ENCODE measurements around the gene LRRC8A. TPM values are rescaled to one million over a fixed set of nuclear protein-coding genes. Genes with fewer than 3 reads are reported as not detected.

LRRC8A gene
- polyA plus RNA-seq, 1 of the 3 experiments (the other 2 are of a cell fraction): 30.4 TPM

DNA sequence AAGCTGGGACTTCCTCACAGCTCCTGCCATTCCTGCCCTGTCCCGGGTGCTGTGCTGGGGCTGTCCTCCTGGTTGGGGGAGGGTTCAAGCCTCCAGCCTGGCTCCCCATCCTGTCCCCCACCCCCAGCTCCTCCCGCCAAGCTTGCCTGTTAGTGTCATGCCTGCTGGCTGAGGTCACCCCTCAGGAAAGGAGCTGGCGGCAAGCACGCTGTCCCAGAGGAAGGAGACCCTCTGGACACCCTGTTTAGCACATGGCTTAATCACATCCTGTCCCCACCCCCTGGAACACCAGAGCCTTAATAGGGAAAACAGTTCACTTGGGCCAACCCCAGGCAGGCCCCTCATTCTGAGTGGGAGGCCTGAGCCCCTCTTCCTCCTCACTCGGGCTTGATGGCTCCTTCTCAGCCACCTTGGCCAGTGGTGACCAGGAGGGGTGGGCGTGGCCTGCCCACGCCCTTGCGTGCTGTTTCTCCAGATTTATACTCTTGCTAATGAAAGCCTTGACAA is 29.6 kb downstream of the LRRC8A start:
- no peak overlapping the region for H3K4me3 ChIP-seq (ENCODE audit: low read depth in 2 of 2, low read length in 1 of 2)
- H4K20me1 ChIP-seq (ENCODE audit: insufficient read depth): no peaks in the 10 kb centered on the region
- TF ChIP-seq RXRA (IDR thresholded peaks at IDR 0.05; ENCODE audit: borderline replicate concordance, low read depth) (no peak), SIN3A (IDR thresholded peaks at IDR 0.05; ENCODE audit: borderline replicate concordance, low read depth, low read length) (no peak; the same call in 1 of the 2 replicates), TCF12 (IDR thresholded peaks at IDR 0.05) (peak; percentile 62), EZH2phosphoT487 (IDR thresholded peaks at IDR 0.05; ENCODE audit: borderline replicate concordance, low read depth) (no peak), TAF1 (IDR thresholded peaks at IDR 0.05; ENCODE audit: borderline replicate concordance, low read depth, low read length) (no peak), MXI1 (IDR thresholded peaks at IDR 0.05; ENCODE audit: low read depth, low read length) (no peak), FOXJ3 (CRISPR knock-in tag; IDR thresholded peaks at IDR 0.05) (no peak), FOXM1 (IDR thresholded peaks at IDR 0.05; ENCODE audit: low read depth) (no peak), CHD2 (IDR thresholded peaks at IDR 0.05; ENCODE audit: low read length, partially characterized antibody) (no peak), JUND (IDR thresholded peaks at IDR 0.05) (peak; percentile 30; the same call in 1 of the 2 replicates), EP300 (IDR thresholded peaks at IDR 0.05; ENCODE audit: borderline replicate concordance in 1 of 2, low read depth in 1 of 2, low read length in 1 of 2) (peak in 1 of 2 experiments; percentile 48; a peak in 1 of 4 replicates), MEF2A (IDR thresholded peaks at IDR 0.05; ENCODE audit: borderline replicate concordance, low read depth) (no peak), SMC3 (IDR thresholded peaks at IDR 0.05; ENCODE audit: low read depth, low read length) (no peak), FOSL2 (IDR thresholded peaks at IDR 0.05; ENCODE audit: borderline replicate concordance, low read depth) (peak; percentile 32; the same call in 1 of the 2 replicates), NFIC (IDR thresholded peaks at IDR 0.05; ENCODE audit: borderline replicate concordance) (no peak; the same call in 1 of the 2 replicates), YY1 (IDR thresholded peaks at IDR 0.05; ENCODE audit: low read depth) (no peak), GABPA (IDR thresholded peaks at IDR 0.05; ENCODE audit: low read depth) (no peak), RAD21 (IDR thresholded peaks at IDR 0.05; ENCODE audit: low read length) (no peak)
- TF ChIP-seq, protein P1, sequence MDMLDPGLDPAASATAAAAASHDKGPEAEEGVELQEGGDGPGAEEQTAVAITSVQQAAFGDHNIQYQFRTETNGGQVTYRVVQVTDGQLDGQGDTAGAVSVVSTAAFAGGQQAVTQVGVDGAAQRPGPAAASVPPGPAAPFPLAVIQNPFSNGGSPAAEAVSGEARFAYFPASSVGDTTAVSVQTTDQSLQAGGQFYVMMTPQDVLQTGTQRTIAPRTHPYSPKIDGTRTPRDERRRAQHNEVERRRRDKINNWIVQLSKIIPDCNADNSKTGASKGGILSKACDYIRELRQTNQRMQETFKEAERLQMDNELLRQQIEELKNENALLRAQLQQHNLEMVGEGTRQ (IDR thresholded peaks at IDR 0.05; ENCODE audit: borderline replicate concordance, low read depth, low read length): no peak
- TF ChIP-seq, protein P2, sequence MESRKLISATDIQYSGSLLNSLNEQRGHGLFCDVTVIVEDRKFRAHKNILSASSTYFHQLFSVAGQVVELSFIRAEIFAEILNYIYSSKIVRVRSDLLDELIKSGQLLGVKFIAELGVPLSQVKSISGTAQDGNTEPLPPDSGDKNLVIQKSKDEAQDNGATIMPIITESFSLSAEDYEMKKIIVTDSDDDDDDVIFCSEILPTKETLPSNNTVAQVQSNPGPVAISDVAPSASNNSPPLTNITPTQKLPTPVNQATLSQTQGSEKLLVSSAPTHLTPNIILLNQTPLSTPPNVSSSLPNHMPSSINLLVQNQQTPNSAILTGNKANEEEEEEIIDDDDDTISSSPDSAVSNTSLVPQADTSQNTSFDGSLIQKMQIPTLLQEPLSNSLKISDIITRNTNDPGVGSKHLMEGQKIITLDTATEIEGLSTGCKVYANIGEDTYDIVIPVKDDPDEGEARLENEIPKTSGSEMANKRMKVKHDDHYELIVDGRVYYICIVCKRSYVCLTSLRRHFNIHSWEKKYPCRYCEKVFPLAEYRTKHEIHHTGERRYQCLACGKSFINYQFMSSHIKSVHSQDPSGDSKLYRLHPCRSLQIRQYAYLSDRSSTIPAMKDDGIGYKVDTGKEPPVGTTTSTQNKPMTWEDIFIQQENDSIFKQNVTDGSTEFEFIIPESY (IDR thresholded peaks at IDR 0.05; ENCODE audit: borderline replicate concordance, low read depth): no peak
- TF ChIP-seq, protein P3, sequence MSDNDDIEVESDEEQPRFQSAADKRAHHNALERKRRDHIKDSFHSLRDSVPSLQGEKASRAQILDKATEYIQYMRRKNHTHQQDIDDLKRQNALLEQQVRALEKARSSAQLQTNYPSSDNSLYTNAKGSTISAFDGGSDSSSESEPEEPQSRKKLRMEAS (IDR thresholded peaks at IDR 0.05; ENCODE audit: low read depth): peak; percentile 87
- TF ChIP-seq, protein P4, sequence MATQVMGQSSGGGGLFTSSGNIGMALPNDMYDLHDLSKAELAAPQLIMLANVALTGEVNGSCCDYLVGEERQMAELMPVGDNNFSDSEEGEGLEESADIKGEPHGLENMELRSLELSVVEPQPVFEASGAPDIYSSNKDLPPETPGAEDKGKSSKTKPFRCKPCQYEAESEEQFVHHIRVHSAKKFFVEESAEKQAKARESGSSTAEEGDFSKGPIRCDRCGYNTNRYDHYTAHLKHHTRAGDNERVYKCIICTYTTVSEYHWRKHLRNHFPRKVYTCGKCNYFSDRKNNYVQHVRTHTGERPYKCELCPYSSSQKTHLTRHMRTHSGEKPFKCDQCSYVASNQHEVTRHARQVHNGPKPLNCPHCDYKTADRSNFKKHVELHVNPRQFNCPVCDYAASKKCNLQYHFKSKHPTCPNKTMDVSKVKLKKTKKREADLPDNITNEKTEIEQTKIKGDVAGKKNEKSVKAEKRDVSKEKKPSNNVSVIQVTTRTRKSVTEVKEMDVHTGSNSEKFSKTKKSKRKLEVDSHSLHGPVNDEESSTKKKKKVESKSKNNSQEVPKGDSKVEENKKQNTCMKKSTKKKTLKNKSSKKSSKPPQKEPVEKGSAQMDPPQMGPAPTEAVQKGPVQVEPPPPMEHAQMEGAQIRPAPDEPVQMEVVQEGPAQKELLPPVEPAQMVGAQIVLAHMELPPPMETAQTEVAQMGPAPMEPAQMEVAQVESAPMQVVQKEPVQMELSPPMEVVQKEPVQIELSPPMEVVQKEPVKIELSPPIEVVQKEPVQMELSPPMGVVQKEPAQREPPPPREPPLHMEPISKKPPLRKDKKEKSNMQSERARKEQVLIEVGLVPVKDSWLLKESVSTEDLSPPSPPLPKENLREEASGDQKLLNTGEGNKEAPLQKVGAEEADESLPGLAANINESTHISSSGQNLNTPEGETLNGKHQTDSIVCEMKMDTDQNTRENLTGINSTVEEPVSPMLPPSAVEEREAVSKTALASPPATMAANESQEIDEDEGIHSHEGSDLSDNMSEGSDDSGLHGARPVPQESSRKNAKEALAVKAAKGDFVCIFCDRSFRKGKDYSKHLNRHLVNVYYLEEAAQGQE (IDR thresholded peaks at IDR 0.05; ENCODE audit: low read depth, low read length): no peak
- TF ChIP-seq, protein P5, sequence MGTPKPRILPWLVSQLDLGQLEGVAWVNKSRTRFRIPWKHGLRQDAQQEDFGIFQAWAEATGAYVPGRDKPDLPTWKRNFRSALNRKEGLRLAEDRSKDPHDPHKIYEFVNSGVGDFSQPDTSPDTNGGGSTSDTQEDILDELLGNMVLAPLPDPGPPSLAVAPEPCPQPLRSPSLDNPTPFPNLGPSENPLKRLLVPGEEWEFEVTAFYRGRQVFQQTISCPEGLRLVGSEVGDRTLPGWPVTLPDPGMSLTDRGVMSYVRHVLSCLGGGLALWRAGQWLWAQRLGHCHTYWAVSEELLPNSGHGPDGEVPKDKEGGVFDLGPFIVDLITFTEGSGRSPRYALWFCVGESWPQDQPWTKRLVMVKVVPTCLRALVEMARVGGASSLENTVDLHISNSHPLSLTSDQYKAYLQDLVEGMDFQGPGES (IDR thresholded peaks at IDR 0.05; ENCODE audit: low read depth, low read length): no peak
- TF ChIP-seq, protein P6, sequence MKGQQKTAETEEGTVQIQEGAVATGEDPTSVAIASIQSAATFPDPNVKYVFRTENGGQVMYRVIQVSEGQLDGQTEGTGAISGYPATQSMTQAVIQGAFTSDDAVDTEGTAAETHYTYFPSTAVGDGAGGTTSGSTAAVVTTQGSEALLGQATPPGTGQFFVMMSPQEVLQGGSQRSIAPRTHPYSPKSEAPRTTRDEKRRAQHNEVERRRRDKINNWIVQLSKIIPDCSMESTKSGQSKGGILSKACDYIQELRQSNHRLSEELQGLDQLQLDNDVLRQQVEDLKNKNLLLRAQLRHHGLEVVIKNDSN (IDR thresholded peaks at IDR 0.05; ENCODE audit: borderline replicate concordance, low read depth): no peak
- H3K27ac ChIP-seq (ENCODE audit: low read depth in 2 of 2, low read length in 1 of 2): peak overlapping the region in 1 of 2 experiments; percentile 70; a peak in 2 of 4 replicates
- POLR2A ChIA-PET: no interaction called here
- H3K79me2 ChIP-seq (ENCODE audit: insufficient read depth): peaks cover 56% of the 10 kb centered on the region
- H3F3A ChIP-seq (replicated peaks; ENCODE audit: insufficient read depth): peaks cover 7% of the 10 kb centered on the region
- WGBS (ENCODE audit: low lambda C conversion rate): 49% methylated on average over 4 of the region's 8 CpGs
- peaks cover 3 to 23% of the 10 kb centered on the region in 2 experiments; a peak in 3 of 4 replicates for H3K4me1 ChIP-seq (ENCODE audit: control insufficient read depth in 1 of 2, insufficient read depth in 2 of 2, low read depth in 1 of 2, low read length in 1 of 2)
- H3K9me2 ChIP-seq: no peaks in the 10 kb centered on the region
- peak overlapping the region; percentile 53 for H3K9ac ChIP-seq
- H3K4me2 ChIP-seq: peak overlapping the region; percentile 77
- no peak overlapping the region for H2AFZ ChIP-seq (ENCODE audit: low read depth)
- H3K27me3 ChIP-seq (ENCODE audit: insufficient read depth): no peaks in the 10 kb centered on the region
- no peak for DNase-seq
- CTCF ChIA-PET: interaction anchor here (1.0 to 1.5 kb wide), 2 partner anchors 59 to 209 kb away, joined by 3 to 4 read pairs; partner anchors contain the start of gene PKN3
- no peaks in the 10 kb centered on the region for H3K9me3 ChIP-seq
- H3K36me3 ChIP-seq (replicated peaks in 1 of 2; ENCODE audit: control insufficient read depth in 1 of 2, insufficient read depth in 2 of 2, low read length in 1 of 2): peaks cover 13 to 40% of the 10 kb centered on the region in 2 experiments
